GM20431 (cell line): ENCODE measurements around the gene RWDD3.

ENCODE experiments used
- in situ Hi-C: fragments of 300-500 bp; cut with MseI, MboI; formaldehyde crosslinking; loops from one replicate; pipeline ENCODE4 v1.15.0; 2020; ENCODE audit warnings: low sequenced_read_pairs; ENCODE audit not compliant: unreplicated experiment

The RWDD3 gene

DNA sequence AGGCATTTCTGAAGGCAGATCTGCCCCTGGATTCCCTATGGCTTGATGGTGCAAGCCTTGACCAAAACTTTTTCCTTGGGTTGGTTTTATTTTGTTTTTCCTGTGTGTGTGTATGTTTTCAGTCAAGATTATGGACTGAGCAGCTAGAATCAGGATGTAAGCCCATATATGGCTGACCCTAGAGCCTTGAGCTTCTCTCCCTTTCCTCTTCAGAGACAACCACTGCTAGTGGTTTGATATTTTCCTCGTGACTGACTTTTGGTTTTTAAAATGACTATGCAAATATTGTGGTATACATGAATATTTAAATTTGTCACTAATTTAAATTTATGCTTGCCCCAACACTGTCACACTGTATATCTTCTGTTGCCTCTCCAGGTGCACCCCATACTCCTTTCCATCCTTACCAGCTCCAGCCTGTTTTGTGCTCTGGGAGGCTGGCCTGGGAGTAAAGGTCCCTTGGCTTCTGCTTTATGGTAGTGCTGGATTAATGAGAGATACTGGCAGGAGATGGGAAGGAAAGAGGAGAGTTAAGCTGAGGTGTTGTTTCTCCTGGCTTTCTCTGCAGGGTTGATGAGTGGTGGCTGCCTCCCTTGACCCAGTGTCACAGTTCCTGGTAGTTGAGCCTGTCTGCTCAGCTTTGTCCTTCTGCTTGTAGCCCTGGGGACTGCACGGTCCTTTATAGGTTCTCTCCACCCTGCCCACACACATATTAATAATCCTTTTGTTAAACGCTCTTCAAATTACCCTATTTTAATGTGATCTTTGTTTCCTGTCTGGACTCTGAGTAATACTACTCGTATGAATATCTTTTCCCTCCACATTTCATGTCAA is 44.4 kb downstream of the RWDD3 start:
- in situ Hi-C loops, result no loop called here

- in situ Hi-C loops, result no loop called here
Measured at GRCh38 chr1:95281781-95282517, 47.9 kb downstream of the RWDD3 start.

GRCh38 chr1:95282518-95282895 is 48.5 kb downstream of the RWDD3 start:
- in situ Hi-C loops, result no loop called here

DNA sequence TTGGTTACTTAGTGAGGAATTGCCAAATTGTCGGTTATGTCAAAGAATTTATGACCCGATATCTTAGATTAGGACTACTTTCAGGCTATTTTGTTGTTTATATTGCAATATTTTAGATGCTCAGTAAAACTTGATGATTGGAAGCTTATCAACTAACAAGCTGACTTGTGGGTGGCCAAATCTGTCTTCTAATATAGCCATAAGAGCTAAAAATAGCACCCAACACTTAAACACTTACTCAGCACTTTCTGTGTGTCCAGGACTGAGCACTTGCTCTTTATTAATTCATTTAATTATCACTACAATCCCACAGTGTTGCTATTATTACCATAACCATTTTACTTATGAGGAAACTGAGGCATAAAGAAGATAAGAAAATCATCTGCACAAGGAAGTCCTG is 50.4 kb downstream of the RWDD3 start:
- in situ Hi-C loops, result no loop called here

GRCh38 chr1:95286479-95286878 is 52.5 kb downstream of the RWDD3 start:
- in situ Hi-C loops, result no loop called here

DNA sequence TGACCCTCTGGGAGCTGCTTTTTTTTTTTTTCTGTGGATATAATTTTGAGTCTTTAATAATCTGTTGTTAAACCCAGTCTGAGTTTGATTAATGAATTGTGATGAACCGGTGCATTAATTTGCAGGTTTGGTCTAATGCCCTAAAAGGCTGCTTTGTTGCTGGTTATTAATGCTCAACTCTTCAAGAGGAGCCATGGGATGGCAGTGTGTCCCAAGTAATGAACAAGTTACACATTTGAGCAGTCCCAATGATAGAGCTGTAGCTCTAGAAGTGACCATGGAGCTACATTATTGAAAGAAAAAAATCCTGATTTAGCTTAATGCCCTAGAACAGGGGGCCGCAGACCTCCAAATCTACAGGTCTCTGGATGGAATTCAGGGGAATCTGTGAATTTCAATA is 53.1 kb downstream of the RWDD3 start:
- in situ Hi-C loops, result no loop called here

DNA sequence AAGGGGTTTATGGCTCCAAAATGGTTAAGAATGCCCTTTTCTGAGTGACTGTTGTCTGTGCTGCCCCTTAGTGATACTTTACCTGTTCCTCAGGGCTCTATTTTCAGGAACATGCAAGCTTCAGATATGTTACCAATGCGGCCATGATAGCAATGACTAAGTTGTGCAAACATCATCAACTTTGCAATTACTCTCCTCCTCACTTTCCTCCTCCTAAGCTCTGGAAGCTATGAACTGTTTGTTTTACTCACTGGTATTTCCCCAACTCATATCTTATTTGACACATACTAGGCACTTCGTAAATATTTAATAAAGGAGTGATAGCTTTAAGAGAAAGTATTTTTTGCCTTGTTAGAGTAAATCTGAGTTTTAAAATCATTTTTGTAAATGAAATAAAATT is 53.8 kb downstream of the RWDD3 start:
- in situ Hi-C loops, result no loop called here
